ENCODE measurements around the gene HSD17B12. TPM values are rescaled to one million over a fixed set of nuclear protein-coding genes. Genes with fewer than 3 reads are reported as not detected.

HSD17B12 gene
- total RNA-seq, 6 donors from 2014 or later = 26.6 to 107 (median 74.4) TPM

DNA sequence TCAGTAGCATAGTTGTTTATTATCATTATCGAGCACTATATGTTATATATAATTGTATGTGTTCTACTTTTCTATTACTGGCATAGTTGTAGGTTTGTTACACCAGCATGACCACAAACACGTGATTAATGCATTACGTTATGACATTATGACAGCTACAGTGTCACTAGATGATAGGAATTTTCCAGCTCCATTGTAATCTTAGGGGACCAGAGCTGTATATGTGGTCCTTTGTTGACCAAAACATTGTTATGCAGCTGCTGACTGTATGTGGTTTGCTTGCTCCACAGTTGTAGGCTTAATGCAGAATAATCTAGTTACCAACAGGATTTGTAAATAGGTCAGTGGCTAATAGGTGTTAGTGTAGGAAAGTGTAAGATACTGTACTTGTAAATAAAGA is 66.1 kb downstream of the HSD17B12 start:
- DNase-seq (no peak), ATAC-seq (ENCODE audit: low FRiP score in 2 of 2) (no peak)
- H3K27me3 ChIP-seq = no peaks in the 10 kb centered on the region
- 87 to 94% methylated on average over 3 of the region's 3 CpGs for WGBS, 2 donors
- no peaks in the 10 kb centered on the region for H3K36me3 ChIP-seq
- no peak for TF ChIP-seq POLR2AphosphoS5 (IDR thresholded peaks at IDR 0.05)
- TF ChIP-seq EP300 (IDR thresholded peaks at IDR 0.05) = no peak
- no peak for TF ChIP-seq POLR2A (IDR thresholded peaks at IDR 0.05)
- TF ChIP-seq, protein P1, sequence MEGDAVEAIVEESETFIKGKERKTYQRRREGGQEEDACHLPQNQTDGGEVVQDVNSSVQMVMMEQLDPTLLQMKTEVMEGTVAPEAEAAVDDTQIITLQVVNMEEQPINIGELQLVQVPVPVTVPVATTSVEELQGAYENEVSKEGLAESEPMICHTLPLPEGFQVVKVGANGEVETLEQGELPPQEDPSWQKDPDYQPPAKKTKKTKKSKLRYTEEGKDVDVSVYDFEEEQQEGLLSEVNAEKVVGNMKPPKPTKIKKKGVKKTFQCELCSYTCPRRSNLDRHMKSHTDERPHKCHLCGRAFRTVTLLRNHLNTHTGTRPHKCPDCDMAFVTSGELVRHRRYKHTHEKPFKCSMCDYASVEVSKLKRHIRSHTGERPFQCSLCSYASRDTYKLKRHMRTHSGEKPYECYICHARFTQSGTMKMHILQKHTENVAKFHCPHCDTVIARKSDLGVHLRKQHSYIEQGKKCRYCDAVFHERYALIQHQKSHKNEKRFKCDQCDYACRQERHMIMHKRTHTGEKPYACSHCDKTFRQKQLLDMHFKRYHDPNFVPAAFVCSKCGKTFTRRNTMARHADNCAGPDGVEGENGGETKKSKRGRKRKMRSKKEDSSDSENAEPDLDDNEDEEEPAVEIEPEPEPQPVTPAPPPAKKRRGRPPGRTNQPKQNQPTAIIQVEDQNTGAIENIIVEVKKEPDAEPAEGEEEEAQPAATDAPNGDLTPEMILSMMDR (IDR thresholded peaks at IDR 0.05) = no peak
- no peaks in the 10 kb centered on the region for H3K4me1 ChIP-seq
- H3K27ac ChIP-seq = peak overlapping the region in 2 of 4 donors; percentile 20 to 58
- H3K9me3 ChIP-seq = no peaks in the 10 kb centered on the region
- no peak overlapping the region for H3K4me3 ChIP-seq

DNA sequence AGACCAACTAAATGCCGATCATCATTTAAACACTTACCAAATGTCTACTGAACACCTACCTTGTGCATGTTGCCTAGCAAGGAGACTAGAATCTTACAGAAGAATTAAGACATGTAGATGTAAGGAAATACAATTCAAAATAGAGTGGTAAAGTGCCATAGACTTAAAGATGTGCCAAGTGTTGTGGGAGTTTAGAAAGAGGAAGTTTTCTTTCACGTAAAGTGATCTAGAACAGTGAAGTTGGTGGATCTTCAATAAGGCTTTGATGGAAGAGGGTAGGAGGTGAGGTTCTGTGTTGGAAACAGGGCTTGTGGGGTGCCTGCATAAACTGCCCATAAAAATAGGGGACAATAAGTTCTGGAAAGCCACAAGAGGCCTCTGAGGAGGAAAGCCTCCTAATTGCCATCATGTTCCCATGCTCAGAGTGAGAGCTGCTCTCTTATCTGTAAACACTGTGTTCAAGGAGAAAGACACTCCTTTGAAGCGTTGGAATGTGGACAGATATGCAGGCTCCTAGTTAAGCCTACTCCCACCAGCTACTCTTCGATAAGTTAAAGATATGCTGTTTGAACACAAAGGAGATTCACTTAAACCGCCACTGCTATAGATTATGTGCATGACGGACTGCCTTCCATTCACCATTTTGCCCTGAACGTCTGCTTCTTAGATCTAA is 66.7 kb downstream of the HSD17B12 start:
- TF ChIP-seq, protein P1 (IDR thresholded peaks at IDR 0.05) = no peak
- TF ChIP-seq EP300 (IDR thresholded peaks at IDR 0.05) (no peak), POLR2A (IDR thresholded peaks at IDR 0.05) (no peak), POLR2AphosphoS5 (IDR thresholded peaks at IDR 0.05) (no peak)
- ATAC-seq (ENCODE audit: low FRiP score in 2 of 2) (no peak), DNase-seq (no peak)
- Histone ChIP-seq H3K36me3 (no peaks in the 10 kb centered on the region), H3K4me1 (no peaks in the 10 kb centered on the region), H3K9me3 (no peaks in the 10 kb centered on the region), H3K27ac (peak overlapping the region in 2 of 4 donors; percentile 20 to 58), H3K4me3 (no peak overlapping the region), H3K27me3 (no peaks in the 10 kb centered on the region)
- WGBS, 2 donors = 74 to 84% methylated on average over 7 of the region's 7 CpGs

DNA sequence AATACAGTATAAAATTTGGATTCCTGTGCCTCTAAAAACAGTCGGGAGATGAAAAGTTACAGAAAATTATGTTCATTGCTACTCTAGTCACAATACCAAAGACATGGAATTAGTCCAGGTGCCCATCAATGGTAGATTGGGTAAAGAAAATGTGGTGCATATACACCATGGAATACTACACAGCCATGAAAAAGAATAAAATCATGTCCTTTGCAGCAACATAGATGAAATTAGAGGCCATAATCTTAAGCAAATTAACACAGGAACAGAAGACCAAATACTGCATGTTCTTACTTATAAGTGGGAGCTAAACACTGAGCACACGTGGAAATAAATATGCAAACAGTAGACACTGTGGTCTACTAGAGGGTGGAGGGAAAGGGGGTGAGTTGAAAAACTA is 67.6 kb downstream of the HSD17B12 start:
- 94 to 97% methylated on average over 2 of the region's 2 CpGs for WGBS, 2 donors
- TF ChIP-seq EP300 (IDR thresholded peaks at IDR 0.05) = no peak
- TF ChIP-seq, protein P1 (IDR thresholded peaks at IDR 0.05) = no peak
- TF ChIP-seq POLR2A (IDR thresholded peaks at IDR 0.05) = no peak
- TF ChIP-seq POLR2AphosphoS5 (IDR thresholded peaks at IDR 0.05) = no peak
- ATAC-seq (ENCODE audit: low FRiP score in 2 of 2) = no peak

DNA sequence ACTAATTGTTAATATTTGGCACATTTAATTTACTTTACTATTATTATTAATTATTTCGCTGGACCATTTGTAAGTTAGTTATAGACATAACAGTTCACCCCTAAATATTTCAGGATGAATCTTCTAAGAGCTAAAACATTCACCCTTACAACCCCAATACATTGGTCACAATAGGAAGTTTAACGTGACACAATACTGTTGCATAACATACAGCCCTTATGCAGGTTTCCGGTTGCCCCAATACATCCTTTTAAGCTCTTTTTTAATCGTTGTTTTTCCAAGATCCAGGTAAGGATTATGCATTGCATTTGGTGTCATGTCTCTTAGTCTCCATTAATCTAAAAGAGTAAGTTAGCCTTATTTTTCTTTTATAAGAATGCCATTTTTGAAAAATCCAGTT is 71.2 kb downstream of the HSD17B12 start:
- Histone ChIP-seq H3K27ac (peak overlapping the region in 1 of 4 donors; percentile 52), H3K27me3 (no peaks in the 10 kb centered on the region), H3K4me1 (no peaks in the 10 kb centered on the region), H3K36me3 (peaks cover 0 to 21% (median 0%) of the 10 kb centered on the region in 4 donors), H3K9me3 (no peaks in the 10 kb centered on the region), H3K4me3 (no peak overlapping the region)
- ATAC-seq (ENCODE audit: low FRiP score in 2 of 2) (no peak), DNase-seq (no peak)
- 72 to 74% methylated on average over 4 of the region's 4 CpGs for WGBS, 2 donors
- no peak for TF ChIP-seq EP300 (IDR thresholded peaks at IDR 0.05)
- TF ChIP-seq POLR2AphosphoS5 (IDR thresholded peaks at IDR 0.05) = no peak
- TF ChIP-seq POLR2A (IDR thresholded peaks at IDR 0.05) = no peak
- TF ChIP-seq, protein P1 (IDR thresholded peaks at IDR 0.05) = no peak

More for the DNA sequence above, 67.6 kb downstream of the HSD17B12 start:
- H3K4me1 ChIP-seq = no peaks in the 10 kb centered on the region
- no peaks in the 10 kb centered on the region for H3K36me3 ChIP-seq
- H3K9me3 ChIP-seq = no peaks in the 10 kb centered on the region
- DNase-seq = no peak
- no peak overlapping the region for H3K4me3 ChIP-seq
- H3K27ac ChIP-seq = no peak overlapping the region
- H3K27me3 ChIP-seq = no peaks in the 10 kb centered on the region

DNA sequence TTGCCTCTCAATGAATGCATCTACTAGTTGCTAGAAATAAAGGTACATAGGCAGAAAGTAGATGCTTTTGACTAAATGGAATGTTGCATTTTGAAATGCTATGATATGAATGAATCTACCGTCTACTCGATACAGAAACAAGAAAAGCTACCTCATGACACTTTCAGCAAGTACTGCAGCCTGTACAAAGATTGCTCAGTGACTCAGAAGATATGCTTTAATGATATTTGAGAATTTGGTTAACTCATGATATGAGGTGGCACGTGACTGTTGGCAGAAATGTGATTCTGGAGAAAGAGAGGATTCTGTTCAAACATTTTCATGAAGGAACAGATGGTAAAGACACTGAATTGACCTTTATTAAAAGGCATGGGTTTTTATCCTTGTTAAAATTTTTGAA is 76.0 kb downstream of the HSD17B12 start:
- H3K27ac ChIP-seq = no peak overlapping the region
- no peaks in the 10 kb centered on the region for H3K4me1 ChIP-seq
- no peak overlapping the region for H3K4me3 ChIP-seq
- TF ChIP-seq, protein P1 (IDR thresholded peaks at IDR 0.05) = no peak
- no peak for TF ChIP-seq POLR2A (IDR thresholded peaks at IDR 0.05)
- TF ChIP-seq POLR2AphosphoS5 (IDR thresholded peaks at IDR 0.05) = no peak
- no peak for TF ChIP-seq EP300 (IDR thresholded peaks at IDR 0.05)
- ATAC-seq (ENCODE audit: low FRiP score in 2 of 2) = no peak
- peaks cover 0 to 33% (median 0%) of the 10 kb centered on the region in 4 donors for H3K36me3 ChIP-seq
- H3K9me3 ChIP-seq = no peaks in the 10 kb centered on the region
- 90 to 97% methylated on average over 3 of the region's 3 CpGs for WGBS, 2 donors
- DNase-seq = no peak
- no peaks in the 10 kb centered on the region for H3K27me3 ChIP-seq
